GM23338 (cell line): ENCODE data around the gene C22orf39. TPM values are rescaled to one million over a fixed set of nuclear protein-coding genes. Genes with fewer than 3 reads are reported as not detected.

Experiments
- ATAC-seq: fragments of 200-7000 bp; cut with Tn5 transposase; 3 replicates; pipeline ENCODE4 v1.9.1; 2020
- DNase-seq: peaks from one replicate; pipeline ENCODE4 v3.0.0-alpha.2; 2015; ENCODE audit warnings: low spot score
- H2AFZ ChIP-seq: fragments of 200-600 bp; sonication (generic); 2 replicates; pipeline ENCODE4 v1.8.0; 2016; ENCODE audit warnings: antibody characterized with exemption, mild to moderate bottlenecking, moderate library complexity
- H3F3A ChIP-seq: fragments of 200-600 bp; sonication (generic); replicated peaks from 2 replicates; pipeline ENCODE4 v1.8.0; 2017; ENCODE audit warnings: antibody characterized with exemption, mixed run types, low read depth
- H3K27ac ChIP-seq: fragments of 200-600 bp; sonication (generic); 2 replicates; pipeline ENCODE4 v1.6.1; 2016; ENCODE audit warnings: low read depth
- H3K27me3 ChIP-seq: fragments of 200-600 bp; sonication (generic); 2 replicates; pipeline ENCODE4 v1.8.0; 2016; ENCODE audit warnings: mild to moderate bottlenecking, mixed run types, moderate library complexity; ENCODE audit not compliant: insufficient read depth
- H3K36me3 ChIP-seq: fragments of 200-600 bp; sonication (generic); 2 replicates; pipeline ENCODE4 v1.8.0; 2016; ENCODE audit warnings: mild to moderate bottlenecking; ENCODE audit not compliant: insufficient read depth
- H3K4me1 ChIP-seq: fragments of 200-600 bp; sonication (generic); 2 replicates; pipeline ENCODE4 v1.8.0; 2016; ENCODE audit warnings: mild to moderate bottlenecking, moderate library complexity; ENCODE audit not compliant: insufficient read depth
- H3K4me2 ChIP-seq: fragments of 200-600 bp; sonication (generic); 2 replicates; pipeline ENCODE4 v1.7.1; 2017; ENCODE audit warnings: mixed run types
- H3K4me3 ChIP-seq: fragments of 200-600 bp; sonication (generic); 2 replicates; pipeline ENCODE4 v1.6.1; 2016; ENCODE audit warnings: mixed run types
- H3K79me2 ChIP-seq: fragments of 200-600 bp; sonication (generic); replicated peaks from 2 replicates; pipeline ENCODE4 v1.8.0; 2017; ENCODE audit warnings: mild to moderate bottlenecking; ENCODE audit not compliant: insufficient read depth
- H3K9me2 ChIP-seq: fragments of 200-600 bp; sonication (generic); 2 replicates; pipeline ENCODE4 v1.8.0; 2017; ENCODE audit not compliant: insufficient read depth
- H4K20me1 ChIP-seq: fragments of 200-600 bp; sonication (generic); replicated peaks from 2 replicates; pipeline ENCODE4 v1.8.0; 2017; ENCODE audit warnings: mild to moderate bottlenecking; ENCODE audit not compliant: insufficient read depth
- H3K27ac Mint-ChIP-seq: 2 replicates; pipeline ENCODE4 v1.8.0; 2020; ENCODE audit warnings: inconsistent platforms, mild to moderate bottlenecking, moderate library complexity, mixed read lengths
- H3K27me3 Mint-ChIP-seq: 3 replicates; pipeline ENCODE4 v1.8.0; 2022; ENCODE audit warnings: low read depth, mild to moderate bottlenecking, moderate library complexity, mixed read lengths, inconsistent platforms; ENCODE audit not compliant: insufficient read depth, poor library complexity
- H3K36me3 Mint-ChIP-seq: 3 replicates; pipeline ENCODE4 v1.8.0; 2021; ENCODE audit warnings: low read depth, mild to moderate bottlenecking, inconsistent platforms, moderate library complexity, mixed read lengths
- H3K4me1 Mint-ChIP-seq: 3 replicates; pipeline ENCODE4 v1.8.0; 2020; ENCODE audit warnings: mild to moderate bottlenecking, inconsistent platforms, mixed read lengths
- H3K4me3 Mint-ChIP-seq: 3 replicates; pipeline ENCODE4 v1.8.0; 2021; ENCODE audit warnings: moderate library complexity, mild to moderate bottlenecking, inconsistent platforms, mixed read lengths
- H3K9me3 Mint-ChIP-seq: 3 replicates; pipeline ENCODE4 v1.8.0; 2020; ENCODE audit warnings: moderate library complexity, mild to moderate bottlenecking, inconsistent platforms, mixed read lengths
- CREB1 ChIP-seq: fragments of 250-450 bp; sonication (Bioruptor Pico); IDR thresholded peaks from 2 replicates; pipeline ENCODE4 v1.5.0; 2020; ENCODE audit warnings: low read depth, mild to moderate bottlenecking, moderate library complexity
- EZH2 ChIP-seq: fragments of 200-600 bp; sonication (generic); IDR thresholded peaks from one replicate; pipeline ENCODE4 v1.8.0; 2017; ENCODE audit warnings: antibody characterized with exemption, mild to moderate bottlenecking, low read depth; ENCODE audit not compliant: unreplicated experiment
- EZH2phosphoT487 ChIP-seq: fragments of 200-600 bp; sonication (generic); IDR thresholded peaks from one replicate; pipeline ENCODE4 v1.8.1; 2018; ENCODE audit warnings: antibody characterized with exemption; ENCODE audit not compliant: unreplicated experiment
- JUNB ChIP-seq: IDR thresholded peaks from one replicate; pipeline ENCODE4 v1.6.1; 2016; ENCODE audit warnings: antibody characterized with exemption; ENCODE audit not compliant: unreplicated experiment
- NANOG ChIP-seq: IDR thresholded peaks from 2 replicates; pipeline ENCODE4 v1.6.1; 2016; ENCODE audit warnings: antibody characterized with exemption, borderline replicate concordance
- POLR2AphosphoS5 ChIP-seq: IDR thresholded peaks from 2 replicates; pipeline ENCODE4 v1.6.1; 2016; ENCODE audit warnings: antibody characterized with exemption, low read depth
- ZNF114 ChIP-seq: fragments of 250-450 bp; sonication (Bioruptor Pico); IDR thresholded peaks from 2 replicates; pipeline ENCODE4 v1.5.0; 2020; ENCODE audit warnings: mild to moderate bottlenecking, moderate library complexity
- polyA plus RNA-seq: library from polyadenylated mRNA; unstranded; fragments of >200 nt; fragmentation: Nextera tagmentation; extraction: Ambion mirVana; gene quantifications from 2 replicates; pipeline ENCODE4 v1.2.1, GENCODE V29; 2016
- total RNA-seq: library from RNA; depleted of rRNA; stranded (reverse); fragments of >200 nt; shearing (Covaris generic); gene quantifications from 2 replicates; pipeline ENCODE4 v1.2.3, GENCODE V29; 2014
- TF ChIP-seq, protein P1 (sequence below), 2 experiments: fragments of 200-600 bp in 1 of 2; sonication (generic) in 1 of 2; conservative IDR thresholded peaks; 2 replicates each; pipeline versions ENCODE4 v1.5.1 to v1.6.1; 2016 to 2017; ENCODE audit warnings: antibody characterized with exemption in 2 of 2, low read depth in 2 of 2, mild to moderate bottlenecking in 2 of 2, moderate library complexity in 1 of 2
- TF ChIP-seq, protein P2 (sequence below): IDR thresholded peaks from 2 replicates; pipeline ENCODE4 v1.6.1; 2016; ENCODE audit warnings: antibody characterized with exemption

C22orf39 gene
- total and polyA plus RNA-seq, 2 experiments from 2014 or later: 37.4 to 40.2 TPM

DNA sequence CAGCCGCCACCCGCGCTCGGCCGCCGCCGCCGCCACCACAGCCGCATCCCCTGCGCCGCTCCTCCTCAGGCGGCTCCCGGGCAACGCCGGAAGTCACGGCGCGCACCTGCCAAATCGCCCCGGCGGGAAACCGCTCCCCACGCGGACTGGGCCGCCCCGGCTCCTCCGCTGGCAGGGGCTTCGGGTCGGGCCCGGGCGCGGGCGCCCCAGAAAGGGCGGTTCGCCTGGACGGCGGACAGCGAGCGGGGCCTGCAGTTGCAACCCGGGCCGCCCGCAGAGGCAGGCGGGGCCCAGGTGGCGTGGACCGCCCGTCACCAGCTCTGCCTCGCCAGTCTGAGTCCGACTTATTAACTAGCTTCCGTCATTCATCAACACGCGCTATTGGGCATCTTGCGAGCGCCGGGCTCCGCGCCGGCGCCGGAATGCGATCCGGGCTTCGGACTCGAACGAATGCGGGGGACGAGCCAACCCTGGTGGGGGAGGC, 15.8 kb downstream of the C22orf39 start, which contains the start of gene HIRA:
HIRA (minus strand) TSS at position 85 of the 484 bp plus-strand sequence. CDS start 257 bp downstream, outside the sequence.
- peaks cover 21% of the 10 kb centered on the region for H3K36me3 Mint-ChIP-seq

DNA sequence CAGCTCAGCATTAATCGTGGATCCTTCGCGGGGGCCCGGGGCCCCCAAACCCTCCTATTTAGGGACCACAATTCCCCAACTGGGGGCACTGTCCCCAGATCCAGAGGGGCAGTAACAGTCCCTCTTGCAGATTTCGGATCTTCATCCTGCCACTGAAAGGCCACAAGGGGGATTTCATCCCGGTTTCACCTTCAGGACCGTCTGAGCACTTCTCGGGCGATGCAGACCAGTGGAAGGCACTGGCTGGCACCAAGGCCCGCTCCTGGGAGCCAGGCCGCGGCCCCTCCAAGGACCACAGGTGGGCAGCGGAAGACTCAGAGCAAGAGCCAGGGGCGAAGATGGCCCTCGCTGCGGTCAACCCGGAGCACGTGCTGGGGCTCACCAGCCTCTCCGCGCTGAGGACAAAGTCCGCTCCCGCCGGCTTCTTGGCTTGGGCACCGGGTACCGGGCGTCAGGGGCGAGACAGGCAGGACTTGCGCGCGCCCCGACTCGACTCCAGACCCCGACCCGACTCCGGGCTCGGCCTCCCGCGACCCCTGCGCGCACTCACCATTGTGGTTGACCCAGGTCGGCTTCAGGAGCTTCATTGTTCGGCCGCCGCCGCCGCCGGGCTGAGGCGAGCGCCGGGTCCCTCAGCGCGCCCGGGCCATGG, 16.5 kb downstream of the C22orf39 start:
- ATAC-seq: peak; percentile 13
- no peak for TF ChIP-seq NANOG
- TF ChIP-seq, protein P1, sequence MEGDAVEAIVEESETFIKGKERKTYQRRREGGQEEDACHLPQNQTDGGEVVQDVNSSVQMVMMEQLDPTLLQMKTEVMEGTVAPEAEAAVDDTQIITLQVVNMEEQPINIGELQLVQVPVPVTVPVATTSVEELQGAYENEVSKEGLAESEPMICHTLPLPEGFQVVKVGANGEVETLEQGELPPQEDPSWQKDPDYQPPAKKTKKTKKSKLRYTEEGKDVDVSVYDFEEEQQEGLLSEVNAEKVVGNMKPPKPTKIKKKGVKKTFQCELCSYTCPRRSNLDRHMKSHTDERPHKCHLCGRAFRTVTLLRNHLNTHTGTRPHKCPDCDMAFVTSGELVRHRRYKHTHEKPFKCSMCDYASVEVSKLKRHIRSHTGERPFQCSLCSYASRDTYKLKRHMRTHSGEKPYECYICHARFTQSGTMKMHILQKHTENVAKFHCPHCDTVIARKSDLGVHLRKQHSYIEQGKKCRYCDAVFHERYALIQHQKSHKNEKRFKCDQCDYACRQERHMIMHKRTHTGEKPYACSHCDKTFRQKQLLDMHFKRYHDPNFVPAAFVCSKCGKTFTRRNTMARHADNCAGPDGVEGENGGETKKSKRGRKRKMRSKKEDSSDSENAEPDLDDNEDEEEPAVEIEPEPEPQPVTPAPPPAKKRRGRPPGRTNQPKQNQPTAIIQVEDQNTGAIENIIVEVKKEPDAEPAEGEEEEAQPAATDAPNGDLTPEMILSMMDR (conservative IDR thresholded peaks at IDR 0.05; ENCODE audit: low read depth in 2 of 2): peak; percentile 2 to 48; a peak in 3 of 4 replicates
- no peaks in the 10 kb centered on the region for H3K9me3 Mint-ChIP-seq
- Histone ChIP-seq H3K79me2 (peaks cover 52% of the 10 kb centered on the region), H3K4me3 (peak overlapping the region; percentile 95), H3K4me2 (peak overlapping the region; percentile 100), H3K27me3 (no peaks in the 10 kb centered on the region), H3K9me2 (no peaks in the 10 kb centered on the region), H3K27ac (peak overlapping the region; percentile 84), H2AFZ (no peak overlapping the region), H3K4me1 (peaks cover 19% of the 10 kb centered on the region), H3K36me3 (no peaks in the 10 kb centered on the region), H3F3A (peaks cover 13% of the 10 kb centered on the region; the same call in 1 of the 2 replicates), H4K20me1 (peaks cover 49% of the 10 kb centered on the region)
- H3K4me1 Mint-ChIP-seq: peaks cover 21% of the 10 kb centered on the region
- H3K27ac Mint-ChIP-seq: peak overlapping the region; percentile 43
- peak overlapping the region; percentile 85 for H3K4me3 Mint-ChIP-seq
- peak; percentile 66 for DNase-seq
- H3K27me3 Mint-ChIP-seq: peaks cover 13% of the 10 kb centered on the region
- peaks cover 19% of the 10 kb centered on the region for H3K36me3 Mint-ChIP-seq

More for the DNA sequence above, 15.8 kb downstream of the C22orf39 start, which contains the start of gene HIRA:
- H3K4me1 ChIP-seq: peaks cover 19% of the 10 kb centered on the region
- no peaks in the 10 kb centered on the region for H3K36me3 ChIP-seq
- TF ChIP-seq, protein P2, sequence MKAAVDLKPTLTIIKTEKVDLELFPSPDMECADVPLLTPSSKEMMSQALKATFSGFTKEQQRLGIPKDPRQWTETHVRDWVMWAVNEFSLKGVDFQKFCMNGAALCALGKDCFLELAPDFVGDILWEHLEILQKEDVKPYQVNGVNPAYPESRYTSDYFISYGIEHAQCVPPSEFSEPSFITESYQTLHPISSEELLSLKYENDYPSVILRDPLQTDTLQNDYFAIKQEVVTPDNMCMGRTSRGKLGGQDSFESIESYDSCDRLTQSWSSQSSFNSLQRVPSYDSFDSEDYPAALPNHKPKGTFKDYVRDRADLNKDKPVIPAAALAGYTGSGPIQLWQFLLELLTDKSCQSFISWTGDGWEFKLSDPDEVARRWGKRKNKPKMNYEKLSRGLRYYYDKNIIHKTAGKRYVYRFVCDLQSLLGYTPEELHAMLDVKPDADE: peak; percentile 54; the same call in 1 of the 2 replicates
- TF ChIP-seq, protein P1 (conservative IDR thresholded peaks at IDR 0.05; ENCODE audit: low read depth in 2 of 2): no peak
- TF ChIP-seq EZH2phosphoT487 (no peak), JUNB (no peak), CREB1 (peak; percentile 62), POLR2AphosphoS5 (peak; percentile 50), ZNF114 (CRISPR knock-in tag) (no peak), EZH2 (no peak)
- peak within 1 kb of the TSS; percentile 88 for H3K27ac Mint-ChIP-seq
- peaks cover 13% of the 10 kb centered on the region for H3K27me3 Mint-ChIP-seq
- peaks cover 45% of the 10 kb centered on the region for H4K20me1 ChIP-seq
- no peaks in the 10 kb centered on the region for H3K9me2 ChIP-seq
- peak within 1 kb of the TSS; percentile 91 for H2AFZ ChIP-seq
- H3K4me1 Mint-ChIP-seq: peaks cover 21% of the 10 kb centered on the region
- peak within 1 kb of the TSS; percentile 93 for H3K27ac ChIP-seq
- no peaks in the 10 kb centered on the region for H3K9me3 Mint-ChIP-seq
- H3K27me3 ChIP-seq: no peaks in the 10 kb centered on the region
- ATAC-seq (peak; percentile 66), DNase-seq (peak; percentile 84)
- peak within 1 kb of the TSS; percentile 100 for H3K4me2 ChIP-seq
- peaks cover 45% of the 10 kb centered on the region for H3K79me2 ChIP-seq
- H3K4me3 ChIP-seq: peak within 1 kb of the TSS; percentile 95
- peaks cover 13% of the 10 kb centered on the region; the same call in 1 of the 2 replicates for H3F3A ChIP-seq
- peak within 1 kb of the TSS; percentile 85 for H3K4me3 Mint-ChIP-seq
